GM21423 (cell line): ENCODE results near the gene MB21D2.

Source experiments
- ATAC-seq: cut with Tn5 transposase; IDR thresholded peaks from one replicate; pipeline ENCODE4 v1.9.1; 2021; ENCODE audit warnings: mild to moderate bottlenecking, moderate library complexity; ENCODE audit not compliant: unreplicated experiment

Gene MB21D2

GRCh38 chr3:192923731-192924130, 6.1 kb upstream of the MB21D2 start:
- no peak for ATAC-seq

- no peak for ATAC-seq
Observed at GRCh38 chr3:192921793-192922192, 4.1 kb upstream of the MB21D2 start.

- ATAC-seq, result no peak
Observed at GRCh38 chr3:192920411-192920810, 2.8 kb upstream of the MB21D2 start.

- ATAC-seq, result no peak
Observed at GRCh38 chr3:192919901-192920300, 2.2 kb upstream of the MB21D2 start.

GRCh38 chr3:192918275-192918588, 576 bp upstream of the MB21D2 start:
- no peak for ATAC-seq

- ATAC-seq, result no peak
Observed at GRCh38 chr3:192917028-192917403, 640 bp downstream of the MB21D2 start.

GRCh38 chr3:192916371-192917027, 1.2 kb downstream of the MB21D2 start:
- no peak for ATAC-seq

- ATAC-seq, result no peak
Observed at GRCh38 chr3:192915722-192916121, 1.9 kb downstream of the MB21D2 start.

- no peak for ATAC-seq
Observed at GRCh38 chr3:192915304-192915703, 2.4 kb downstream of the MB21D2 start.

GRCh38 chr3:192914848-192915247, 2.8 kb downstream of the MB21D2 start:
- ATAC-seq, result no peak

GRCh38 chr3:192913540-192913939, 4.1 kb downstream of the MB21D2 start:
- no peak for ATAC-seq

- ATAC-seq, result no peak
Observed at GRCh38 chr3:192911293-192911692, 6.4 kb downstream of the MB21D2 start.

GRCh38 chr3:192907784-192908183, 9.9 kb downstream of the MB21D2 start:
- ATAC-seq, result no peak

- no peak for ATAC-seq
Observed at GRCh38 chr3:192906940-192907339, 10.7 kb downstream of the MB21D2 start.

GRCh38 chr3:192905980-192906678, 11.5 kb downstream of the MB21D2 start:
- no peak for ATAC-seq

- no peak for ATAC-seq
Observed at GRCh38 chr3:192904632-192905289, 12.9 kb downstream of the MB21D2 start.

- ATAC-seq, result no peak
Observed at GRCh38 chr3:192902549-192902948, 15.1 kb downstream of the MB21D2 start.

- no peak for ATAC-seq
Observed at GRCh38 chr3:192901435-192901834, 16.2 kb downstream of the MB21D2 start.

- no peak for ATAC-seq
Observed at GRCh38 chr3:192899540-192899982, 18.1 kb downstream of the MB21D2 start.

- no peak for ATAC-seq
Observed at GRCh38 chr3:192897005-192897404, 20.7 kb downstream of the MB21D2 start.

GRCh38 chr3:192896208-192896607, 21.4 kb downstream of the MB21D2 start:
- no peak for ATAC-seq

- no peak for ATAC-seq
Observed at GRCh38 chr3:192894676-192895075, 23.0 kb downstream of the MB21D2 start.
